ENCODE data around the gene DGKI.

The DGKI gene

GRCh38 chr7:137360087-137360679 is 486.6 kb downstream of the DGKI start:
- TF ChIP-seq CTCF (IDR thresholded peaks at IDR 0.05; ENCODE audit: low read depth, low read length) = no peak
- H3K4me3 ChIP-seq (ENCODE audit: low read depth, low read length) = no peak overlapping the region

- TF ChIP-seq CTCF (IDR thresholded peaks at IDR 0.05; ENCODE audit: low read depth, low read length) = no peak
- no peak overlapping the region for H3K4me3 ChIP-seq (ENCODE audit: low read depth, low read length)
These were observed 491.8 kb downstream of the DGKI start for GRCh38 chr7:137354961-137355360.

DNA sequence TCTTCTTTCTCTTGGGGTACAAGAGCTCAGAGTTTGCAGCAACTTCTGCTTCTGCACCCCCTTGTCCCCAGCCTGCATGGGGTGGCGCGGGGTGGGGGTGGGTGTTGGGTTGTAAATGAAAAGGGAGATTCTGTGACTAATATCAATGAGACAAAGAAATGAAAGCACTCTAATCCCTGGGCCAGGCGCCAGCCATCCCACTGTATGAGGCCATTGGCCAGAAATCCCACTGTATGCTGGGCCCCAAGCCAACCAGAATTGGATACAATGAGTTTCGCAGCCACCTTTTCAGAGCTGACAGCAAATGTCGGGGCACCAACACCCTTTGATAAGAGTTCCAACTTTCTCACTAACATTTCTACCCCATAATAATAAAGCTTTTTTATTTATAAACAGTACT is 492.4 kb downstream of the DGKI start:
- no peak for TF ChIP-seq CTCF (IDR thresholded peaks at IDR 0.05; ENCODE audit: low read depth, low read length)
- H3K4me3 ChIP-seq (ENCODE audit: low read depth, low read length) = no peak overlapping the region

DNA sequence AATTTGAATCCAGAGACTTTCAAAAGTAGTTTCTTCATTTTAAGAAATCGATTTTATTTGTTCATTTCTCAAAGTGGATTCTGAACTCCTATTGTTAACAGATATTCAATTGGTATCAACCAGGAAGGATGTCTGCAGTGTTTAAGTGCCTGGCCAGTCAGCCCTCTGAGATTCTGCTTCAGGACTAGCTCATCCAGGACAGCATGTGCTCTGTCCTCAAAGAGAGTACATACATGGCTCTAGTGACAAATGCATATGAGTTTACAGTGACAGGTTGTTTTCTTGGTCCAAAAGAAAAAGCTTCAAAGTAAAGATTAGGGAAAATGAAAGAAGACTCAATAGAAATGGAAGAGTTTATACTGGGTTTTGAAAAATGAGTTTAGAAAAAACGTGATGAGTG is 494.8 kb downstream of the DGKI start:
- H3K4me3 ChIP-seq (ENCODE audit: low read depth, low read length) = no peak overlapping the region
- TF ChIP-seq CTCF (IDR thresholded peaks at IDR 0.05; ENCODE audit: low read depth, low read length) = no peak

DNA sequence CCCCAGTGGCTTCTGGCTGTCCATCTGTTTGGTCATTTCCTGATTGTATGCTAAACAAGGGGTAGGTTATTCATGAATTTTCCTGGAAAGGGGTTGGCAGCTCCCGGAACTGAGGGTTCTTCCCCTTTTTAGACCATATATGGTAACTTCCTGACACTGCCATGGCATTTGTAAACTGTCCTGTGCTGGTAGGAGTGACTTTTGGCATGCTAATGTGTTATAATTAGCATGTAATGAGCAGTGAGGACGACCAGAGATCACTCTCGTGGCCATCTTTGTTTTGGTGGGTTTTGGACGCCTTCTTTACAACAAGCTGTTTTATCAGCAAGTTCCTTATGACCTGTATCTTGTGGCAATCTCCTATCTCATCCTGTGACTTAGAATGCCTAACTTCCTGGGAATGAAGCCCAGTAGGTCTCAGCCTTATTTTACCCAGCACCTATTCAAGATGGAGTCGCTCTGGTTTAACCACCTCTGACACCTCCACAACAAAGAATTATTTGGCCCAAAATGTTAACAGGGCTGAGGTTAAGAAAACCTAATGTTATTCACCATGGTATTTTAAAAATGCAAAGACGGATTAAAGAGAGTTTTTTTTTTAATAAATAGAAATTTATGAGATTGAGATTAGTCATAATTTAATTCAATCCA is 500.9 kb downstream of the DGKI start:
- H3K4me3 ChIP-seq (ENCODE audit: low read depth, low read length) = no peak overlapping the region
- no peak for TF ChIP-seq CTCF (IDR thresholded peaks at IDR 0.05; ENCODE audit: low read depth, low read length)

DNA sequence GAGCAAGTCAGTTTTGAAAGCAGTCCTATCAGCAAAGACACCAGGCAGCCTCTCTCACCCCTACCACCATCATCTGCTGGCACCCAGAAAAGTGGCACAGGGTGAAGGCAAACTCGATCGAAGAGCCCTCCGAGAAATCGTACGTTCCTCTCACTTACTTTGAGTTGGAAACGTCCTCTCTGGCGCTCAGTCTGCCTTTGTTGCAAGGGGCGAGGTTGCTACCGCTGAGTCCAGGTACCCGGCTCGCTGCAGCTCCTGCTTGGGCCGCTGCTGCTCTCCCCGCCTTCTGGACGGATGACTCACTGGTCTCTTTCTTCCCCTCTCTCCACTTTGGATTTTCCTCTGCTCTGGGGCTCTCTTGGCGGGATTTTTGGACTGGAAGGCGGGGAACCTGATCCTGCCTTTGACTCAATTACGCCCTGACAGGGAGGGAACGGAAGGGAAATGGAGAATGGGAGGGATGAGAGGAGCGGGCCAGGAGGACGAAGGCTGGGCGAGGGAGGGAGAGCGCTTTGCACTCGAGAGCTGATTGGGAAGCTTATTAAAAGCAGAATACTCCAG is 503.4 kb downstream of the DGKI start, which contains the start of gene PTN:
Gene PTN, minus strand, starts transcription at position 453 of the 561 bp plus-strand sequence. CDS start 88,760 bp downstream, outside the sequence.
- H3K4me3 ChIP-seq (ENCODE audit: low read depth, low read length) = peak within 1 kb of the TSS; percentile 70
- TF ChIP-seq CTCF (IDR thresholded peaks at IDR 0.05; ENCODE audit: low read depth, low read length) = no peak

DNA sequence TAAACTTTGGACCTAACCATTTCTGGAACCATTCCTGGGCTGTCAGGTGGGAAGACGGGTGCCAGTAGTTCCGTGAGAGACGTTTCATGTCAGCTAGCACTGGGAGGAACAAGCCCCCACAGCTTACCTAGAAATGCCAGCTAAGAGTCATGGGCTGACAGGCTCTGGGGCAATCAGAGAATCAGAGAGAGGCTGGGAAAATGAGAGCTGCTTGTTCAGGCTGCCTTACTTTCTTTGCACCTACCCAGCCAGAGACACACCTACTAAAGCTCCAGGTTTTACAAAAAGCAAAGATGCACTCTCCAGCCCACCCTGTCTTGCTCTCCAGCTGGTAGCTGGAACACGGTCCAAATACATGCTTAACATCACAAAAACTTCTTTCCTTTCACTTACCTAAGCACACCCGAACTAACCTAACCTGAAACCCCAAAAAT is 503.9 kb downstream of the DGKI start:
- peak overlapping the region; percentile 70 for H3K4me3 ChIP-seq (ENCODE audit: low read depth, low read length)
- no peak for TF ChIP-seq CTCF (IDR thresholded peaks at IDR 0.05; ENCODE audit: low read depth, low read length)
